Thyroid gland (tissue), 4 donors: ENCODE data around the gene ANAPC10. TPM values are rescaled to one million over a fixed set of nuclear protein-coding genes. Genes with fewer than 3 reads are reported as not detected.
"Not testable (repeated sequence)": the region's sequence is repeated elsewhere in the genome, so short reads cannot be mapped to it uniquely, and the experiment has no call there.

Experiments used
- DNase-seq, 2 donors: peaks; one replicate each; pipeline ENCODE4 v3.0.0-alpha.2; 2019
- H3K27ac ChIP-seq, 3 donors: fragments of 200-600 bp; sonication (generic); 1 replicate in 2 of 3; 2 replicates in 1 of 3; pipeline ENCODE4 v1.5.1; 2016 to 2019; ENCODE audit warnings: mild to moderate bottlenecking in 1 of 3, moderate library complexity in 1 of 3
- H3K27me3 ChIP-seq: fragments of 200-600 bp; sonication (generic); one replicate; pipeline ENCODE4 v1.5.1; 2019
- H3K36me3 ChIP-seq, 2 donors: fragments of 200-600 bp; sonication (generic); one replicate each; pipeline ENCODE4 v1.5.1; 2016 to 2019
- H3K4me1 ChIP-seq, 2 donors: fragments of 200-600 bp; sonication (generic); one replicate each; pipeline ENCODE4 v1.5.1; 2017 to 2019
- H3K4me3 ChIP-seq, 3 donors: fragments of 200-600 bp; sonication (generic); replicated peaks in 1 of 3; 1 replicate in 2 of 3; 2 replicates in 1 of 3; pipeline ENCODE4 v1.5.1; 2016; ENCODE audit warnings: mild to moderate bottlenecking in 1 of 3
- H3K9me3 ChIP-seq: fragments of 200-600 bp; sonication (generic); one replicate; pipeline ENCODE4 v1.5.1; 2017
- CTCF ChIP-seq, 6 experiments: fragments of 200-600 bp in 3 of 6; fragments of 450-650 bp in 3 of 6; sonication (generic) in 3 of 6; IDR thresholded peaks; one replicate each; pipeline ENCODE4 v1.5.1; 2016 to 2019; ENCODE audit warnings: antibody characterized with exemption in 6 of 6, mild to moderate bottlenecking in 2 of 6, inconsistent platforms in 1 of 6, moderate library complexity in 1 of 6
- POLR2A ChIP-seq, 2 donors: fragments of 450-650 bp; IDR thresholded peaks; one replicate each; pipeline ENCODE4 v1.6.1; 2017; ENCODE audit warnings: antibody characterized with exemption in 2 of 2, mild to moderate bottlenecking in 2 of 2, moderate library complexity in 1 of 2
- WGBS, 2 donors: methylation state at CpG; one replicate each; pipeline ENCODE4 v1.1.5; 2017; 5-methylcytosine and 5-hydroxymethylcytosine counted together
- intact Hi-C: fragments of 100-400 bp; cut with DNase I; formaldehyde crosslinking; loops from one replicate; pipeline ENCODE4 v1.15.1; 2023
- total RNA-seq, 4 donors: library from RNA; depleted of rRNA; stranded (reverse); fragments of >200 nt; gene quantifications; one replicate each; pipeline ENCODE4 v1.2.3, GENCODE V29; 2016

ANAPC10 gene
- total RNA-seq, 4 donors from 2014 or later = 35.1 to 80.8 (median 47.9) TPM

GRCh38 chr4:145012841-145013240, 85.2 kb downstream of the ANAPC10 start:
- Histone ChIP-seq H3K27me3 (no peaks in the 10 kb centered on the region), H3K4me1 (no peaks in the 10 kb centered on the region), H3K36me3 (no peaks in the 10 kb centered on the region), H3K9me3 (no peaks in the 10 kb centered on the region), H3K4me3 (no peak overlapping the region), H3K27ac (no peak overlapping the region)
- intact Hi-C loops = no loop called here
- no peak for TF ChIP-seq POLR2A (IDR thresholded peaks at IDR 0.05)
- no peak for TF ChIP-seq CTCF (IDR thresholded peaks at IDR 0.05)
- DNase-seq = no peak

- Histone ChIP-seq H3K4me3 (no peak overlapping the region), H3K9me3 (no peaks in the 10 kb centered on the region), H3K4me1 (no peaks in the 10 kb centered on the region), H3K36me3 (no peaks in the 10 kb centered on the region), H3K27me3 (no peaks in the 10 kb centered on the region), H3K27ac (no peak overlapping the region)
- no peak for DNase-seq
- intact Hi-C loops = no loop called here
- TF ChIP-seq POLR2A (IDR thresholded peaks at IDR 0.05) (no peak), CTCF (IDR thresholded peaks at IDR 0.05) (no peak)
Measured at GRCh38 chr4:145011636-145012035, 86.4 kb downstream of the ANAPC10 start.

GRCh38 chr4:145010315-145010714, 87.7 kb downstream of the ANAPC10 start:
- DNase-seq, H3K36me3 ChIP-seq, H3K4me3 ChIP-seq, H3K27me3 ChIP-seq, H3K9me3 ChIP-seq, intact Hi-C loops, H3K4me1 ChIP-seq, H3K27ac ChIP-seq: not testable (repeated sequence)
- WGBS, 2 donors = 96 to 98% methylated on average over 6 of the region's 6 CpGs

GRCh38 chr4:145003675-145004074, 94.3 kb downstream of the ANAPC10 start:
- no peak overlapping the region for H3K4me3 ChIP-seq
- 90 to 99% methylated on average over 2 of the region's 2 CpGs for WGBS, 2 donors
- intact Hi-C loops = no loop called here

GRCh38 chr4:145001635-145002034, 96.4 kb downstream of the ANAPC10 start:
- no peaks in the 10 kb centered on the region for H3K9me3 ChIP-seq
- 93 to 94% methylated on average over 3 of the region's 3 CpGs for WGBS, 2 donors
- H3K27ac ChIP-seq = no peak overlapping the region
- TF ChIP-seq CTCF (IDR thresholded peaks at IDR 0.05) (no peak), POLR2A (IDR thresholded peaks at IDR 0.05) (no peak)
- intact Hi-C loops = no loop called here
- DNase-seq = no peak
- H3K4me1 ChIP-seq = no peaks in the 10 kb centered on the region
- H3K4me3 ChIP-seq = no peak overlapping the region
- no peaks in the 10 kb centered on the region for H3K36me3 ChIP-seq
- no peaks in the 10 kb centered on the region for H3K27me3 ChIP-seq

More at GRCh38 chr4:145003675-145004074, 94.3 kb downstream of the ANAPC10 start:
- no peaks in the 10 kb centered on the region for H3K36me3 ChIP-seq
- H3K4me1 ChIP-seq = no peaks in the 10 kb centered on the region
- no peaks in the 10 kb centered on the region for H3K27me3 ChIP-seq
- no peaks in the 10 kb centered on the region for H3K9me3 ChIP-seq
- no peak for DNase-seq
- H3K27ac ChIP-seq = no peak overlapping the region
- TF ChIP-seq POLR2A (IDR thresholded peaks at IDR 0.05) (no peak), CTCF (IDR thresholded peaks at IDR 0.05) (no peak)

- intact Hi-C loops, DNase-seq, H3K9me3 ChIP-seq, H3K4me1 ChIP-seq, H3K27me3 ChIP-seq, H3K4me3 ChIP-seq, H3K27ac ChIP-seq, H3K36me3 ChIP-seq: not testable (repeated sequence)
- 97 to 98% methylated on average over 5 of the region's 5 CpGs for WGBS, 2 donors
Measured at GRCh38 chr4:145000656-145001055, 97.3 kb downstream of the ANAPC10 start.
